Astrocyte (in vitro differentiated cells and primary cell): ENCODE results near the gene KCNMA1. TPM values are rescaled to one million over a fixed set of nuclear protein-coding genes. Genes with fewer than 3 reads are reported as not detected.

ENCODE experiments used
- DNase-seq: peaks from one replicate; pipeline ENCODE4 v3.0.0-alpha.2; 2010; ENCODE audit warnings: low read depth
- FAIRE-seq: peaks from 2 replicates; lab custom pipeline; 2011; peaks lifted over from hg19 to GRCh38; lab: Jason Lieb, UNC
- H2AFZ ChIP-seq: 2 replicates; pipeline ENCODE4 v1.6.0; 2012; ENCODE audit warnings: low read depth, low read length, inconsistent platforms
- H3K27ac ChIP-seq: 2 replicates; pipeline ENCODE4 v1.5.1; 2011; ENCODE audit warnings: low read depth, low read length, inconsistent platforms
- H3K27me3 ChIP-seq: 2 replicates; pipeline ENCODE4 v1.6.0; 2011; ENCODE audit warnings: low read length, inconsistent platforms; ENCODE audit not compliant: insufficient read depth
- H3K36me3 ChIP-seq: 2 replicates; pipeline ENCODE4 v1.5.1; 2011; ENCODE audit warnings: low read length, inconsistent platforms; ENCODE audit not compliant: insufficient read depth
- H3K4me1 ChIP-seq: 2 replicates; pipeline ENCODE4 v1.5.1; 2011; ENCODE audit warnings: low read length, inconsistent platforms; ENCODE audit not compliant: insufficient read depth
- H3K4me2 ChIP-seq: 2 replicates; pipeline ENCODE4 v1.6.0; 2012; ENCODE audit warnings: low read length, inconsistent platforms
- H3K4me3 ChIP-seq: 2 replicates; pipeline ENCODE4 v1.5.1; 2011; ENCODE audit warnings: low read depth, mild to moderate bottlenecking, low read length, inconsistent platforms; ENCODE audit not compliant: insufficient read depth
- H3K79me2 ChIP-seq: 2 replicates; pipeline ENCODE4 v1.6.0; 2012; ENCODE audit warnings: mild to moderate bottlenecking, low read length, inconsistent platforms; ENCODE audit not compliant: insufficient read depth
- H3K9ac ChIP-seq: 2 replicates; pipeline ENCODE4 v1.6.0; 2012; ENCODE audit warnings: mild to moderate bottlenecking, low read length, inconsistent platforms
- H3K9me3 ChIP-seq: 2 replicates; pipeline ENCODE4 v1.5.1; 2012; ENCODE audit warnings: low read depth, mild to moderate bottlenecking, low read length, inconsistent platforms; ENCODE audit not compliant: insufficient read depth
- H4K20me1 ChIP-seq: 2 replicates; pipeline ENCODE4 v1.6.0; 2012; ENCODE audit warnings: low read length, inconsistent platforms; ENCODE audit not compliant: insufficient read depth
- H3K27ac Mint-ChIP-seq: one replicate; pipeline ENCODE4 v1.8.0; 2021; ENCODE audit warnings: mild to moderate bottlenecking, mixed read lengths; ENCODE audit not compliant: unreplicated experiment
- H3K27me3 Mint-ChIP-seq: one replicate; pipeline ENCODE4 v1.8.0; 2021; ENCODE audit warnings: low read depth, mixed read lengths; ENCODE audit not compliant: unreplicated experiment
- H3K36me3 Mint-ChIP-seq: one replicate; pipeline ENCODE4 v1.8.0; 2021; ENCODE audit warnings: low read depth, mixed read lengths; ENCODE audit not compliant: unreplicated experiment
- H3K4me1 Mint-ChIP-seq: one replicate; pipeline ENCODE4 v1.8.0; 2021; ENCODE audit warnings: low read depth, mixed read lengths; ENCODE audit not compliant: unreplicated experiment
- H3K4me3 Mint-ChIP-seq: one replicate; pipeline ENCODE4 v1.8.0; 2021; ENCODE audit warnings: mild to moderate bottlenecking, moderate library complexity, mixed read lengths; ENCODE audit not compliant: unreplicated experiment
- H3K9me3 Mint-ChIP-seq: one replicate; pipeline ENCODE4 v1.8.0; 2021; ENCODE audit warnings: mild to moderate bottlenecking, mixed read lengths; ENCODE audit not compliant: unreplicated experiment
- EZH2 ChIP-seq: IDR thresholded peaks from 2 replicates; pipeline ENCODE4 v1.6.1; 2012; ENCODE audit warnings: mild to moderate bottlenecking, low read length, inconsistent platforms; ENCODE audit not compliant: insufficient read depth
- total RNA-seq: library from RNA; stranded (reverse); gene quantifications from 2 replicates; pipeline ENCODE4 v1.2.1, GENCODE V29; 2021
- TF ChIP-seq, protein P1 (sequence below): IDR thresholded peaks from 2 replicates; pipeline ENCODE4 v1.5.1; 2011; ENCODE audit warnings: low read depth, mild to moderate bottlenecking, inconsistent platforms, low read length, moderate library complexity; ENCODE audit not compliant: insufficient read depth

Gene KCNMA1
- total RNA-seq, 1 donor from 2014 or later: 45.8 TPM

DNA sequence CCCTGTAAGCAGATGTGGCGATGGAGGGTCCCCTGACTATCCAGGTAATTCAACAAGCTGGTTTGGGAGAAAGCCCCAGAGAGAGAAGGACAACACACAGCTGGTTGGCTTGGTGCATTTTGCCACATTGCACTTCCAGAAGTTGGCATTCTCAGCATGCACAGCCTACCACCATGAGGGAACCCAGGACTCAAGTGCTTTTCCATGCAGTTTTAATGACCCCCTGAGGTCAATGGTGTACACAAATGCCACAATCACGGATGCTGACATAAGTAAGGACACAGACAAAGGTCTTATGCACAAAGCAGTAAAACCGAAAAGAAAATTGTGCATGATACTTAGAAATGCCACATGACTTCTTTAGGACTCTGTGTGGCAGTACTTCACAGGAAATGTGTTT, 645.1 kb downstream of the KCNMA1 start:
- Mint-ChIP-seq H3K36me3 (peaks cover 2% of the 10 kb centered on the region), H3K9me3 (peaks cover 2% of the 10 kb centered on the region), H3K27ac (no peak overlapping the region), H3K4me3 (no peak overlapping the region), H3K4me1 (no peaks in the 10 kb centered on the region), H3K27me3 (peaks cover 3% of the 10 kb centered on the region)
- H3K4me3 ChIP-seq: no peak overlapping the region
- FAIRE-seq: no peak
- H3K9me3 ChIP-seq: no peaks in the 10 kb centered on the region
- no peak overlapping the region for H3K27ac ChIP-seq
- H3K36me3 ChIP-seq: no peaks in the 10 kb centered on the region
- H3K4me2 ChIP-seq: no peak overlapping the region
- H4K20me1 ChIP-seq: no peaks in the 10 kb centered on the region
- no peak overlapping the region for H2AFZ ChIP-seq
- no peaks in the 10 kb centered on the region for H3K4me1 ChIP-seq
- no peak for TF ChIP-seq EZH2
- TF ChIP-seq, protein P1, sequence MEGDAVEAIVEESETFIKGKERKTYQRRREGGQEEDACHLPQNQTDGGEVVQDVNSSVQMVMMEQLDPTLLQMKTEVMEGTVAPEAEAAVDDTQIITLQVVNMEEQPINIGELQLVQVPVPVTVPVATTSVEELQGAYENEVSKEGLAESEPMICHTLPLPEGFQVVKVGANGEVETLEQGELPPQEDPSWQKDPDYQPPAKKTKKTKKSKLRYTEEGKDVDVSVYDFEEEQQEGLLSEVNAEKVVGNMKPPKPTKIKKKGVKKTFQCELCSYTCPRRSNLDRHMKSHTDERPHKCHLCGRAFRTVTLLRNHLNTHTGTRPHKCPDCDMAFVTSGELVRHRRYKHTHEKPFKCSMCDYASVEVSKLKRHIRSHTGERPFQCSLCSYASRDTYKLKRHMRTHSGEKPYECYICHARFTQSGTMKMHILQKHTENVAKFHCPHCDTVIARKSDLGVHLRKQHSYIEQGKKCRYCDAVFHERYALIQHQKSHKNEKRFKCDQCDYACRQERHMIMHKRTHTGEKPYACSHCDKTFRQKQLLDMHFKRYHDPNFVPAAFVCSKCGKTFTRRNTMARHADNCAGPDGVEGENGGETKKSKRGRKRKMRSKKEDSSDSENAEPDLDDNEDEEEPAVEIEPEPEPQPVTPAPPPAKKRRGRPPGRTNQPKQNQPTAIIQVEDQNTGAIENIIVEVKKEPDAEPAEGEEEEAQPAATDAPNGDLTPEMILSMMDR: no peak
- no peaks in the 10 kb centered on the region for H3K79me2 ChIP-seq
- no peak overlapping the region for H3K9ac ChIP-seq
- no peak for DNase-seq
- H3K27me3 ChIP-seq: no peaks in the 10 kb centered on the region

DNA sequence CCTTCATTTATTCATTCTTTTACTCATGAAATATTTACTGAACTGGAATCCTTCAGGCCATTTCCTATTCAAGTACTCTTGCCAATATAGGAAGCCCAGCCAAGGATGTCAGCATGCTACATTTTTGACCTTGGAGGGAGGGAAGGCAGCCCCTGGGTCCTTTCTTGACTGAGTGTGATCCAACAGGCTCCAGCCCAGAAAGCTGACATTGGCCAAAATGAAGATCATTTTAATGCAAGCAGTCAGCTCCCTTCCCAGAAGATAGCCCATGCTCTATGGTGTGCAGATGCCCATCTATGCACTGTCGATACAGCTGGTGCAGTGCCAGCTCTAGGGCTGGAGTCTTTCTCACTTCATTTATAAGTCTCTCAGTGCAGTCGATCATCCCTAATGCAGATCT, 646.0 kb downstream of the KCNMA1 start:
- no peaks in the 10 kb centered on the region for H3K9me3 ChIP-seq
- no peaks in the 10 kb centered on the region for H3K4me1 Mint-ChIP-seq
- no peak overlapping the region for H3K4me3 ChIP-seq
- no peaks in the 10 kb centered on the region for H3K27me3 ChIP-seq
- H3K9me3 Mint-ChIP-seq: peaks cover 2% of the 10 kb centered on the region
- H3K4me1 ChIP-seq: no peaks in the 10 kb centered on the region
- no peak for FAIRE-seq
- no peak overlapping the region for H3K27ac ChIP-seq
- H3K36me3 Mint-ChIP-seq: peaks cover 2% of the 10 kb centered on the region
- H3K79me2 ChIP-seq: no peaks in the 10 kb centered on the region
- TF ChIP-seq, protein P1: no peak
- TF ChIP-seq EZH2: no peak
- no peak overlapping the region for H2AFZ ChIP-seq
- H4K20me1 ChIP-seq: no peaks in the 10 kb centered on the region
- H3K27me3 Mint-ChIP-seq: peaks cover 3% of the 10 kb centered on the region
- H3K9ac ChIP-seq: no peak overlapping the region
- no peak overlapping the region for H3K4me2 ChIP-seq
- DNase-seq: no peak
- H3K36me3 ChIP-seq: no peaks in the 10 kb centered on the region
- no peak overlapping the region for H3K27ac Mint-ChIP-seq
- no peak overlapping the region for H3K4me3 Mint-ChIP-seq

DNA sequence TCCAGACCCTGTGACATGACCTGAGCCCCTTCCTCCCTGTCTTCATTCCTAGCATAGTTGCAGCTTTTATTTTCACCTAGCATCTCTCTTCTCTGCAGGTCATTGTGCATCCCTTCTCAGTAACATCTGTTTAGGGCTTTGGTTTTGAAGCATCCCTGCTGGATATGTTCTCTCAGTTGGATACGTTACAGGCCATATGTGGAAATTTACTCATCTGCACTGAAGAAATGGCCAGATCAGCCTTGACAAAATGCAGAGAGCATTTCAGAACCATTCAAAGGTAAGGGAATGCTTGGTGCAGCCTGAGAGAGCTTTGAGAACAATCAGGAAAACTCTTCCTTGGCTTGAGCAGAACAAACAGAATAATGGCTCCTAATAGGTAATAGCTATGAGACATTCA, 647.0 kb downstream of the KCNMA1 start:
- Histone ChIP-seq H3K9ac (no peak overlapping the region), H3K4me3 (no peak overlapping the region), H3K9me3 (no peaks in the 10 kb centered on the region), H3K27me3 (no peaks in the 10 kb centered on the region), H3K4me2 (no peak overlapping the region), H4K20me1 (no peaks in the 10 kb centered on the region), H3K79me2 (no peaks in the 10 kb centered on the region), H2AFZ (no peak overlapping the region), H3K4me1 (no peaks in the 10 kb centered on the region), H3K27ac (no peak overlapping the region), H3K36me3 (no peaks in the 10 kb centered on the region)
- no peaks in the 10 kb centered on the region for H3K4me1 Mint-ChIP-seq
- H3K27ac Mint-ChIP-seq: no peak overlapping the region
- TF ChIP-seq, protein P1: no peak
- no peak for TF ChIP-seq EZH2
- no peak overlapping the region for H3K4me3 Mint-ChIP-seq
- DNase-seq: no peak
- H3K36me3 Mint-ChIP-seq: no peaks in the 10 kb centered on the region
- peaks cover 2% of the 10 kb centered on the region for H3K9me3 Mint-ChIP-seq
- no peak for FAIRE-seq
- H3K27me3 Mint-ChIP-seq: peaks cover 3% of the 10 kb centered on the region
